ENCODE data around the gene ALK.

GRCh38 chr2:29563697-29564096 is 357.7 kb downstream of the ALK start:
- TF ChIP-seq CTCF (conservative IDR thresholded peaks at IDR 0.05; ENCODE audit: low read depth in 2 of 2), result no peak
- TF ChIP-seq EZH2 (IDR thresholded peaks at IDR 0.05; ENCODE audit: low read depth, unreplicated experiment), result no peak
- no peak for TF ChIP-seq POLR2AphosphoS5 (IDR thresholded peaks at IDR 0.05; ENCODE audit: low read depth)
- TF ChIP-seq NANOG (IDR thresholded peaks at IDR 0.05; ENCODE audit: borderline replicate concordance), result no peak
- no peak for TF ChIP-seq JUNB (IDR thresholded peaks at IDR 0.05; ENCODE audit: unreplicated experiment)
- TF ChIP-seq CREB1 (CRISPR knock-in tag; IDR thresholded peaks at IDR 0.05; ENCODE audit: low read depth), result no peak
- TF ChIP-seq REST (IDR thresholded peaks at IDR 0.05; ENCODE audit: unreplicated experiment), result no peak
- TF ChIP-seq ETS1 (IDR thresholded peaks at IDR 0.05), result no peak
- TF ChIP-seq ZNF114 (CRISPR knock-in tag; IDR thresholded peaks at IDR 0.05), result no peak
- no peak for TF ChIP-seq EZH2phosphoT487 (IDR thresholded peaks at IDR 0.05; ENCODE audit: unreplicated experiment)
- TF ChIP-seq ZNF331 (CRISPR knock-in tag; IDR thresholded peaks at IDR 0.05; ENCODE audit: low read depth), result no peak
